Keratinocyte (primary cell): ENCODE measurements around the gene RPGRIP1. TPM values are rescaled to one million over a fixed set of nuclear protein-coding genes. Genes with fewer than 3 reads are reported as not detected.

ENCODE experiments used
- DNase-seq: peaks from one replicate; pipeline ENCODE4 v3.0.0-alpha.2; 2011; ENCODE audit warnings: low read depth, missing footprints, low spot score
- FAIRE-seq: peaks from 2 replicates; lab custom pipeline; 2011; peaks lifted over from hg19 to GRCh38; lab: Jason Lieb, UNC
- H2AFZ ChIP-seq: 2 replicates; pipeline ENCODE4 v1.6.0; 2012; ENCODE audit warnings: low read length, control low read depth, inconsistent platforms; ENCODE audit not compliant: control insufficient read depth
- H3K27ac ChIP-seq: 2 replicates; pipeline ENCODE4 v1.5.1; 2011; ENCODE audit warnings: low read length; ENCODE audit not compliant: control insufficient read depth, insufficient read depth
- H3K27me3 ChIP-seq: 3 replicates; pipeline ENCODE4 v1.6.0; 2011; ENCODE audit warnings: low read length; ENCODE audit not compliant: control insufficient read depth, insufficient read depth; ENCODE audit errors: extremely low read depth
- H3K36me3 ChIP-seq, 2 experiments: 2 replicates in 1 of 2; 3 replicates in 1 of 2; pipeline ENCODE4 v1.5.1; 2011; ENCODE audit warnings: low read length in 2 of 2, mild to moderate bottlenecking in 1 of 2; ENCODE audit not compliant: control insufficient read depth in 2 of 2, insufficient read depth in 2 of 2; ENCODE audit errors: extremely low read depth in 1 of 2
- H3K4me1 ChIP-seq: 3 replicates; pipeline ENCODE4 v1.5.1; 2011; ENCODE audit warnings: low read length; ENCODE audit not compliant: control insufficient read depth, insufficient read depth; ENCODE audit errors: extremely low read depth
- H3K4me2 ChIP-seq: 3 replicates; pipeline ENCODE4 v1.6.0; 2011; ENCODE audit warnings: low read depth, low read length; ENCODE audit not compliant: control insufficient read depth, insufficient read depth; ENCODE audit errors: extremely low read depth
- H3K4me3 ChIP-seq, 3 experiments: fragments of 200-600 bp in 1 of 3; sonication (generic) in 1 of 3; 2 replicates in 2 of 3; 3 replicates in 1 of 3; pipeline ENCODE4 v1.5.1; 2011 to 2016; ENCODE audit warnings: low read length in 3 of 3, mild to moderate bottlenecking in 3 of 3, control low read depth in 2 of 3, inconsistent platforms in 1 of 3, low read depth in 1 of 3, mixed read lengths in 1 of 3, mixed run types in 1 of 3, moderate library complexity in 1 of 3; ENCODE audit not compliant: control insufficient read depth in 2 of 3, insufficient read depth in 2 of 3; ENCODE audit errors: extremely low read depth in 1 of 3
- H3K79me2 ChIP-seq: 2 replicates; pipeline ENCODE4 v1.6.0; 2012; ENCODE audit warnings: low read length; ENCODE audit not compliant: control insufficient read depth, insufficient read depth
- H3K9ac ChIP-seq: 3 replicates; pipeline ENCODE4 v1.6.0; 2011; ENCODE audit warnings: low read length; ENCODE audit not compliant: control insufficient read depth, insufficient read depth; ENCODE audit errors: extremely low read depth
- H3K9me1 ChIP-seq: 3 replicates; pipeline ENCODE4 v1.6.0; 2011; ENCODE audit warnings: low read length; ENCODE audit not compliant: control insufficient read depth, insufficient read depth; ENCODE audit errors: extremely low read depth
- H3K9me3 ChIP-seq: 2 replicates; pipeline ENCODE4 v1.5.1; 2012; ENCODE audit warnings: low read depth, low read length; ENCODE audit not compliant: control insufficient read depth
- H4K20me1 ChIP-seq: 3 replicates; pipeline ENCODE4 v1.6.0; 2011; ENCODE audit warnings: low read length; ENCODE audit not compliant: control insufficient read depth, insufficient read depth; ENCODE audit errors: extremely low read depth
- CTCF ChIP-seq, 3 experiments: IDR thresholded peaks in 1 of 3; conservative IDR thresholded peaks in 1 of 3; optimal IDR thresholded peaks in 1 of 3; 2 replicates in 2 of 3; 3 replicates in 1 of 3; pipeline versions ENCODE3 to v1.5.1; 2011; ENCODE audit warnings: low read length in 3 of 3, mild to moderate bottlenecking in 3 of 3, moderate library complexity in 2 of 3, control low read depth in 1 of 3, inconsistent platforms in 1 of 3; ENCODE audit not compliant: insufficient read depth in 2 of 3; ENCODE audit errors: extremely low read depth in 1 of 3
- EZH2 ChIP-seq: IDR thresholded peaks from one replicate; pipeline ENCODE4 v1.6.1; 2012; ENCODE audit warnings: inconsistent platforms, mild to moderate bottlenecking, low read length, moderate library complexity
- dilution Hi-C: fragments of 300-500 bp; cut with MboI; formaldehyde crosslinking; loops from one replicate; pipeline ENCODE4 v1.7.0; 2020; ENCODE audit warnings: low sequenced_read_pairs; ENCODE audit not compliant: extremely low pct_ligation_motif_present
- polyA plus RNA-seq, 5 experiments: library from polyadenylated mRNA; depleted of rRNA in 3 of 5; stranded (reverse) in 3 of 5; stranded (forward) in 1 of 5; unstranded in 1 of 5; fragments of >200 nt; gene quantifications; 1 replicate in 1 of 5; 2 replicates in 3 of 5; 3 replicates in 1 of 5; pipeline versions ENCODE4 v1.2.1 to v1.2.3, GENCODE V29; 2011 to 2012; ENCODE audit warnings: missing spikeins in 2 of 5, low read depth in 1 of 5, low replicate concordance in 1 of 5

Gene RPGRIP1
- polyA plus RNA-seq, 1 donor (not counting 4 experiments of a cell fraction or from before 2014, with no cell fraction given), result 0.07 TPM

- H3K4me1 ChIP-seq, result peaks cover 41% of the 10 kb centered on the region
- peaks cover 4% of the 10 kb centered on the region for H3K9me1 ChIP-seq
- peaks cover 85% of the 10 kb centered on the region for H4K20me1 ChIP-seq
- peaks cover 25 to 43% of the 10 kb centered on the region in 2 experiments for H3K36me3 ChIP-seq
- dilution Hi-C loops, result no loop called here
- no peak overlapping the region for H3K27ac ChIP-seq
- TF ChIP-seq EZH2 (no peak), CTCF (optimal IDR thresholded peaks at IDR 0.05 in 1 of 3, IDR thresholded peaks at IDR 0.05 in 1 of 3, conservative IDR thresholded peaks at IDR 0.05 in 1 of 3; ENCODE audit: extremely low read depth in 1 of 3, insufficient read depth in 2 of 3, low read length in 3 of 3) (no peak)
- no peak for DNase-seq
- no peak overlapping the region for H3K4me3 ChIP-seq
- H2AFZ ChIP-seq, result no peak overlapping the region
- no peaks in the 10 kb centered on the region for H3K27me3 ChIP-seq
- H3K79me2 ChIP-seq, result peaks cover 95% of the 10 kb centered on the region
- no peak overlapping the region for H3K4me2 ChIP-seq
- H3K9me3 ChIP-seq, result no peaks in the 10 kb centered on the region
- no peak for FAIRE-seq
- no peak overlapping the region for H3K9ac ChIP-seq
Measured at GRCh38 chr14:21261824-21262223, 18.1 kb upstream of the RPGRIP1 start.

- H3K4me1 ChIP-seq, result peaks cover 41% of the 10 kb centered on the region
- H3K27me3 ChIP-seq, result no peaks in the 10 kb centered on the region
- H2AFZ ChIP-seq, result no peak overlapping the region
- TF ChIP-seq CTCF (optimal IDR thresholded peaks at IDR 0.05 in 1 of 3, IDR thresholded peaks at IDR 0.05 in 1 of 3, conservative IDR thresholded peaks at IDR 0.05 in 1 of 3; ENCODE audit: extremely low read depth in 1 of 3, insufficient read depth in 2 of 3, low read length in 3 of 3), result no peak
- TF ChIP-seq EZH2, result no peak
- no peak overlapping the region for H3K4me3 ChIP-seq
- no peak overlapping the region for H3K27ac ChIP-seq
- no peaks in the 10 kb centered on the region for H3K9me3 ChIP-seq
- DNase-seq (no peak), FAIRE-seq (no peak)
- H3K4me2 ChIP-seq, result peak overlapping the region; percentile 17
- dilution Hi-C loops, result no loop called here
- H4K20me1 ChIP-seq, result peaks cover 86% of the 10 kb centered on the region
- H3K79me2 ChIP-seq, result peaks cover 95% of the 10 kb centered on the region
- no peak overlapping the region for H3K9ac ChIP-seq
- H3K36me3 ChIP-seq, result peaks cover 25 to 44% of the 10 kb centered on the region in 2 experiments
- H3K9me1 ChIP-seq, result peaks cover 4% of the 10 kb centered on the region
Measured at GRCh38 chr14:21262410-21262809, 17.5 kb upstream of the RPGRIP1 start.
